Mesenchymal stem cell (in vitro differentiated cells and primary cell): Measurements from ENCODE around the gene SMYD2.

Experiments used
- DNase-seq: peaks from one replicate; pipeline ENCODE4 v3.0.0-alpha.2; 2013
- H2AFZ ChIP-seq: one replicate; pipeline ENCODE4 v1.6.1; 2013; ENCODE audit warnings: low read depth, mild to moderate bottlenecking, control low read depth, inconsistent platforms, low read length, moderate library complexity
- H2AK5ac ChIP-seq: 2 replicates; pipeline ENCODE4 v1.6.1; 2013; ENCODE audit warnings: low read length, moderate library complexity, mild to moderate bottlenecking, inconsistent platforms; ENCODE audit not compliant: severe bottlenecking
- H2BK120ac ChIP-seq: one replicate; pipeline ENCODE4 v1.6.1; 2013; ENCODE audit warnings: low read depth, mild to moderate bottlenecking, inconsistent platforms, low read length, moderate library complexity
- H2BK12ac ChIP-seq, 2 experiments: one replicate each; pipeline ENCODE4 v1.6.1; 2013; ENCODE audit warnings: inconsistent platforms in 2 of 2, low read length in 2 of 2, mild to moderate bottlenecking in 2 of 2, moderate library complexity in 2 of 2, control low read depth in 1 of 2
- H2BK15ac ChIP-seq: one replicate; pipeline ENCODE4 v1.6.1; 2013; ENCODE audit warnings: mild to moderate bottlenecking, low read depth, inconsistent platforms; ENCODE audit not compliant: poor library complexity, severe bottlenecking
- H2BK5ac ChIP-seq: 2 replicates; pipeline ENCODE4 v1.6.1; 2013; ENCODE audit warnings: low read depth, mild to moderate bottlenecking, low read length, control low read depth, inconsistent platforms; ENCODE audit not compliant: poor library complexity, severe bottlenecking
- H3K14ac ChIP-seq, 2 experiments: one replicate each; pipeline ENCODE4 v1.6.1; 2013; ENCODE audit warnings: inconsistent platforms in 2 of 2, low read length in 2 of 2, control low read depth in 1 of 2, mild to moderate bottlenecking in 1 of 2, moderate library complexity in 1 of 2
- H3K18ac ChIP-seq, 2 experiments: one replicate each; pipeline ENCODE4 v1.6.1; 2013; ENCODE audit warnings: inconsistent platforms in 2 of 2, low read length in 2 of 2, control low read depth in 1 of 2, low read depth in 1 of 2, mild to moderate bottlenecking in 1 of 2
- H3K23ac ChIP-seq, 2 experiments: one replicate each; pipeline ENCODE4 v1.6.1; 2013; ENCODE audit warnings: inconsistent platforms in 2 of 2, low read length in 2 of 2, mild to moderate bottlenecking in 2 of 2, moderate library complexity in 2 of 2, control low read depth in 1 of 2
- H3K27ac ChIP-seq: 2 replicates; pipeline ENCODE4 v1.5.1; 2013; ENCODE audit warnings: mild to moderate bottlenecking, moderate library complexity, low read length, control low read depth, inconsistent platforms; ENCODE audit not compliant: poor library complexity, severe bottlenecking
- H3K27me3 ChIP-seq, 2 experiments: 2 replicates each; pipeline versions ENCODE4 v1.6.1 to v1.7.0; 2013; ENCODE audit warnings: low read length in 2 of 2, mild to moderate bottlenecking in 2 of 2, moderate library complexity in 2 of 2, control low read depth in 1 of 2, inconsistent platforms in 1 of 2; ENCODE audit not compliant: control insufficient read depth in 1 of 2, insufficient read depth in 1 of 2
- H3K36me3 ChIP-seq, 2 experiments: 2 replicates each; pipeline versions ENCODE4 v1.6.1 to v1.7.0; 2013; ENCODE audit warnings: low read length in 2 of 2, control low read depth in 1 of 2, inconsistent platforms in 1 of 2, low read depth in 1 of 2, mild to moderate bottlenecking in 1 of 2; ENCODE audit not compliant: insufficient read depth in 2 of 2, control insufficient read depth in 1 of 2
- H3K4ac ChIP-seq, 2 experiments: one replicate each; pipeline ENCODE4 v1.6.1; 2013; ENCODE audit warnings: inconsistent platforms in 2 of 2, low read length in 2 of 2, mild to moderate bottlenecking in 2 of 2, moderate library complexity in 2 of 2, control low read depth in 1 of 2, low read depth in 1 of 2
- H3K4me1 ChIP-seq: 2 replicates; pipeline ENCODE4 v1.6.1; 2013; ENCODE audit warnings: low read depth, low read length, control low read depth; ENCODE audit not compliant: control insufficient read depth, insufficient read depth
- H3K4me2 ChIP-seq: 2 replicates; pipeline ENCODE4 v1.6.1; 2013; ENCODE audit warnings: low read length, mild to moderate bottlenecking, inconsistent platforms; ENCODE audit not compliant: poor library complexity, severe bottlenecking
- H3K4me3 ChIP-seq, 2 experiments: 2 replicates each; pipeline versions ENCODE4 v1.5.1 to v1.7.0; 2013; ENCODE audit warnings: low read length in 2 of 2, mild to moderate bottlenecking in 2 of 2, control low read depth in 1 of 2, low read depth in 1 of 2; ENCODE audit not compliant: insufficient read depth in 1 of 2
- H3K79me1 ChIP-seq: replicated peaks from 2 replicates; pipeline ENCODE4 v1.6.1; 2013; ENCODE audit warnings: mild to moderate bottlenecking, control low read depth, low read length, inconsistent platforms; ENCODE audit not compliant: poor library complexity, severe bottlenecking
- H3K9ac ChIP-seq: 2 replicates; pipeline ENCODE4 v1.7.0; 2013; ENCODE audit warnings: mild to moderate bottlenecking, low read length, moderate library complexity
- H3K9me3 ChIP-seq: 2 replicates; pipeline ENCODE4 v1.7.0; 2013; ENCODE audit warnings: mild to moderate bottlenecking, low read length; ENCODE audit not compliant: control insufficient read depth
- H4K8ac ChIP-seq: one replicate; pipeline ENCODE4 v1.6.1; 2013; ENCODE audit warnings: inconsistent platforms, mild to moderate bottlenecking, low read length, moderate library complexity
- H4K91ac ChIP-seq: one replicate; pipeline ENCODE4 v1.6.1; 2013; ENCODE audit warnings: mild to moderate bottlenecking, low read length, inconsistent platforms
- WGBS: methylation state at CpG from one replicate; pipeline ENCODE4 v1.1.7; 2013; ENCODE audit warnings: mixed read lengths; 5-methylcytosine and 5-hydroxymethylcytosine counted together

The SMYD2 gene

GRCh38 chr1:214364386-214364785 is 83.4 kb downstream of the SMYD2 start:
- Histone ChIP-seq H3K4me2 (no peak overlapping the region), H3K4me1 (peaks cover 8% of the 10 kb centered on the region), H2BK15ac (no peak overlapping the region), H3K36me3 (peaks cover 51 to 62% of the 10 kb centered on the region in 2 experiments), H3K4ac (no peak overlapping the region), H3K9ac (peak overlapping the region; percentile 37), H2BK120ac (no peak overlapping the region), H2BK12ac (peak overlapping the region in 1 of 2 experiments; percentile 15), H3K27ac (peak overlapping the region; percentile 8), H3K23ac (no peak overlapping the region), H2BK5ac (no peak overlapping the region), H3K18ac (peak overlapping the region in 1 of 2 experiments; percentile 6), H3K9me3 (no peaks in the 10 kb centered on the region), H4K8ac (peak overlapping the region; percentile 38), H4K91ac (no peak overlapping the region), H3K79me1 (peaks cover 18% of the 10 kb centered on the region), H3K4me3 (peak overlapping the region in 1 of 2 experiments; percentile 48), H3K14ac (no peak overlapping the region), H2AK5ac (no peak overlapping the region), H3K27me3 (no peaks in the 10 kb centered on the region), H2AFZ (no peak overlapping the region)
- WGBS: 83% methylated on average over 12 of the region's 12 CpGs
- DNase-seq: no peak

GRCh38 chr1:214364786-214365295 is 83.9 kb downstream of the SMYD2 start:
- Histone ChIP-seq H3K4me2 (no peak overlapping the region), H3K9ac (peak overlapping the region; percentile 37), H3K27me3 (no peaks in the 10 kb centered on the region), H2AFZ (no peak overlapping the region), H3K79me1 (peaks cover 16% of the 10 kb centered on the region), H3K23ac (no peak overlapping the region), H3K9me3 (no peaks in the 10 kb centered on the region), H3K14ac (no peak overlapping the region), H2BK120ac (no peak overlapping the region), H2BK12ac (no peak overlapping the region), H2AK5ac (no peak overlapping the region), H3K18ac (no peak overlapping the region), H4K91ac (no peak overlapping the region), H4K8ac (no peak overlapping the region), H2BK5ac (no peak overlapping the region), H3K36me3 (peaks cover 50 to 62% of the 10 kb centered on the region in 2 experiments), H3K4me1 (peaks cover 7% of the 10 kb centered on the region), H3K4me3 (peak overlapping the region in 1 of 2 experiments; percentile 48), H3K27ac (no peak overlapping the region), H2BK15ac (no peak overlapping the region), H3K4ac (no peak overlapping the region)
- WGBS: 98% methylated on average over 2 of the region's 4 CpGs
- DNase-seq: no peak

GRCh38 chr1:214367841-214368240 is 86.9 kb downstream of the SMYD2 start:
- Histone ChIP-seq H3K18ac (no peak overlapping the region), H3K27ac (no peak overlapping the region), H3K4me3 (no peak overlapping the region), H3K36me3 (peaks cover 49 to 63% of the 10 kb centered on the region in 2 experiments), H2BK120ac (no peak overlapping the region), H2AK5ac (no peak overlapping the region), H3K9ac (no peak overlapping the region), H2AFZ (no peak overlapping the region), H3K4ac (no peak overlapping the region), H4K8ac (no peak overlapping the region), H3K9me3 (no peaks in the 10 kb centered on the region), H3K4me2 (no peak overlapping the region), H2BK5ac (no peak overlapping the region), H2BK12ac (no peak overlapping the region), H4K91ac (no peak overlapping the region), H3K27me3 (no peaks in the 10 kb centered on the region), H2BK15ac (no peak overlapping the region), H3K23ac (no peak overlapping the region), H3K14ac (no peak overlapping the region), H3K4me1 (peaks cover 7% of the 10 kb centered on the region), H3K79me1 (peaks cover 18% of the 10 kb centered on the region)
- WGBS: 100% methylated on average over 2 of the region's 5 CpGs
- DNase-seq: no peak

- 99% methylated on average over 8 of the region's 8 CpGs for whole genome bisulfite sequencing
- H2AFZ ChIP-seq: no peak overlapping the region
Observed at GRCh38 chr1:214369364-214369763, 88.4 kb downstream of the SMYD2 start.

More at GRCh38 chr1:214369364-214369763, 88.4 kb downstream of the SMYD2 start:
- no peak overlapping the region for H4K8ac ChIP-seq
- no peak overlapping the region for H3K18ac ChIP-seq
- H3K23ac ChIP-seq: no peak overlapping the region
- H2BK12ac ChIP-seq: no peak overlapping the region
- no peak overlapping the region for H3K4me2 ChIP-seq
- no peak overlapping the region for H3K4ac ChIP-seq
- H4K91ac ChIP-seq: no peak overlapping the region
- no peaks in the 10 kb centered on the region for H3K27me3 ChIP-seq
- H3K4me1 ChIP-seq: peaks cover 5% of the 10 kb centered on the region
- H3K36me3 ChIP-seq: peaks cover 44 to 71% of the 10 kb centered on the region in 2 experiments
- H3K27ac ChIP-seq: no peak overlapping the region
- H2BK15ac ChIP-seq: no peak overlapping the region
- H2AK5ac ChIP-seq: no peak overlapping the region
- H3K9me3 ChIP-seq: no peaks in the 10 kb centered on the region
- no peak for DNase-seq
- peaks cover 13% of the 10 kb centered on the region for H3K79me1 ChIP-seq
- H2BK120ac ChIP-seq: no peak overlapping the region
- H3K9ac ChIP-seq: no peak overlapping the region
- H3K4me3 ChIP-seq: no peak overlapping the region
- H3K14ac ChIP-seq: no peak overlapping the region
- no peak overlapping the region for H2BK5ac ChIP-seq
